Gastroesophageal sphincter (tissue), 3 donors: ENCODE data around the gene GMEB2.
"Not testable (repeated sequence)": the region's sequence is repeated elsewhere in the genome, so short reads cannot be mapped to it uniquely, and the experiment has no call there.

Experiments used
- EP300 ChIP-seq: sonication (generic); formaldehyde crosslinking; IDR thresholded peaks from one replicate; pipeline ENCODE4 v1.6.1; 2017; ENCODE audit warnings: antibody characterized with exemption, mild to moderate bottlenecking
- POLR2A ChIP-seq, 2 donors: fragments of 450-650 bp; IDR thresholded peaks; one replicate each; pipeline ENCODE4 v1.6.1; 2017; ENCODE audit warnings: antibody characterized with exemption in 2 of 2, mild to moderate bottlenecking in 2 of 2, moderate library complexity in 1 of 2
- POLR2AphosphoS5 ChIP-seq: sonication (generic); formaldehyde crosslinking; IDR thresholded peaks from one replicate; pipeline ENCODE4 v1.6.1; 2017; ENCODE audit warnings: antibody characterized with exemption
- TF ChIP-seq, protein P1 (sequence below), 4 experiments: fragments of 200-600 bp in 2 of 4; fragments of 450-650 bp in 2 of 4; sonication (generic) in 1 of 4; IDR thresholded peaks; one replicate each; pipeline ENCODE4 v1.5.1; 2017 to 2019; ENCODE audit warnings: antibody characterized with exemption in 4 of 4, mild to moderate bottlenecking in 2 of 4, moderate library complexity in 2 of 4

DNA sequence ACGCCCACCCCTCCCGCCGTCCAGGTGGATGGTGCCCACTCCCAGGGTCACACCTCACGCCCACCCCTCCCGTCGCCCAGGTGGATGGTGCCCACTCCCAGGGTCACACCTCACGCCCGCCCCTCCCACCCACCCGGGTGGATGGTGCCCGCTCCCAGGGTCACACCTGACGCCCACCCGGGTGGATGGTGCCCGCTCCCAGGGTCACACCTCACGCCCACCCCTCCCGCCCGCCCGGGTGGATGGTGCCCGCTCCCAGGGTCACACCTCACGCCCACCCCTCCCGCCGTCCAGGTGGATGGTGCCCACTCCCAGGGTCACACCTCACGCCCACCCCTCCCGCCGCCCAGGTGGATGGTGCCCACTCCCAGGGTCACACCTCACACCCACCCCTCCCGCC is 23.6 kb upstream of the GMEB2 start:
- TF ChIP-seq POLR2A (IDR thresholded peaks at IDR 0.05); EP300; POLR2AphosphoS5: not testable (repeated sequence)
- TF ChIP-seq, protein P1, sequence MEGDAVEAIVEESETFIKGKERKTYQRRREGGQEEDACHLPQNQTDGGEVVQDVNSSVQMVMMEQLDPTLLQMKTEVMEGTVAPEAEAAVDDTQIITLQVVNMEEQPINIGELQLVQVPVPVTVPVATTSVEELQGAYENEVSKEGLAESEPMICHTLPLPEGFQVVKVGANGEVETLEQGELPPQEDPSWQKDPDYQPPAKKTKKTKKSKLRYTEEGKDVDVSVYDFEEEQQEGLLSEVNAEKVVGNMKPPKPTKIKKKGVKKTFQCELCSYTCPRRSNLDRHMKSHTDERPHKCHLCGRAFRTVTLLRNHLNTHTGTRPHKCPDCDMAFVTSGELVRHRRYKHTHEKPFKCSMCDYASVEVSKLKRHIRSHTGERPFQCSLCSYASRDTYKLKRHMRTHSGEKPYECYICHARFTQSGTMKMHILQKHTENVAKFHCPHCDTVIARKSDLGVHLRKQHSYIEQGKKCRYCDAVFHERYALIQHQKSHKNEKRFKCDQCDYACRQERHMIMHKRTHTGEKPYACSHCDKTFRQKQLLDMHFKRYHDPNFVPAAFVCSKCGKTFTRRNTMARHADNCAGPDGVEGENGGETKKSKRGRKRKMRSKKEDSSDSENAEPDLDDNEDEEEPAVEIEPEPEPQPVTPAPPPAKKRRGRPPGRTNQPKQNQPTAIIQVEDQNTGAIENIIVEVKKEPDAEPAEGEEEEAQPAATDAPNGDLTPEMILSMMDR (IDR thresholded peaks at IDR 0.05) = not testable (repeated sequence)
